Mesendoderm (in vitro differentiated cells): ENCODE data around the gene PLEKHB1.

Source experiments
- DNase-seq: peaks from one replicate; pipeline ENCODE4 v3.0.0; 2013
- H2AK5ac ChIP-seq: 2 replicates; pipeline ENCODE4 v1.6.1; 2013; ENCODE audit warnings: low read length, inconsistent platforms
- H2BK120ac ChIP-seq: 2 replicates; pipeline ENCODE4 v1.6.1; 2013; ENCODE audit warnings: low read depth, mild to moderate bottlenecking, low read length, moderate library complexity, mixed read lengths
- H2BK15ac ChIP-seq: replicated peaks from 2 replicates; pipeline ENCODE4 v1.6.1; 2013; ENCODE audit warnings: low read depth, mild to moderate bottlenecking, moderate library complexity
- H2BK5ac ChIP-seq: 2 replicates; pipeline ENCODE4 v1.6.1; 2013; ENCODE audit warnings: low read length, inconsistent platforms
- H3K18ac ChIP-seq: 2 replicates; pipeline ENCODE4 v1.6.1; 2013; ENCODE audit warnings: mild to moderate bottlenecking, low read length, mixed read lengths
- H3K23ac ChIP-seq: one replicate; pipeline ENCODE4 v1.6.1; 2013; ENCODE audit warnings: low read length
- H3K27ac ChIP-seq: 2 replicates; pipeline ENCODE4 v1.5.1; 2013; ENCODE audit warnings: low read depth, mild to moderate bottlenecking, inconsistent platforms, low read length, moderate library complexity
- H3K27me3 ChIP-seq: 2 replicates; pipeline ENCODE4 v1.6.1; 2013; ENCODE audit warnings: low read length, control low read depth, mild to moderate bottlenecking, inconsistent platforms; ENCODE audit not compliant: insufficient read depth, poor library complexity
- H3K36me3 ChIP-seq: 2 replicates; pipeline ENCODE4 v1.6.1; 2013; ENCODE audit warnings: low read length, inconsistent platforms; ENCODE audit not compliant: control insufficient read depth, insufficient read depth
- H3K4ac ChIP-seq: one replicate; pipeline ENCODE4 v1.6.1; 2013; ENCODE audit warnings: low read depth, mild to moderate bottlenecking, low read length, moderate library complexity
- H3K4me1 ChIP-seq: 2 replicates; pipeline ENCODE4 v1.6.1; 2013; ENCODE audit warnings: low read depth, low read length, inconsistent platforms; ENCODE audit not compliant: control insufficient read depth
- H3K4me2 ChIP-seq: 2 replicates; pipeline ENCODE4 v1.6.1; 2013; ENCODE audit warnings: low read length
- H3K4me3 ChIP-seq: 2 replicates; pipeline ENCODE4 v1.5.1; 2013; ENCODE audit warnings: mild to moderate bottlenecking, low read length
- H3K56ac ChIP-seq: one replicate; pipeline ENCODE4 v1.6.1; 2013; ENCODE audit warnings: low read length
- H3K79me1 ChIP-seq: 2 replicates; pipeline ENCODE4 v1.6.1; 2013; ENCODE audit warnings: low read length, inconsistent platforms
- H3K79me2 ChIP-seq: 2 replicates; pipeline ENCODE4 v1.6.1; 2013; ENCODE audit warnings: mild to moderate bottlenecking, low read length; ENCODE audit not compliant: control insufficient read depth, insufficient read depth
- H3K9ac ChIP-seq: 2 replicates; pipeline ENCODE4 v1.6.1; 2013; ENCODE audit warnings: low read length, inconsistent platforms
- H4K5ac ChIP-seq: one replicate; pipeline ENCODE4 v1.6.1; 2013; ENCODE audit warnings: low read length
- H4K8ac ChIP-seq: one replicate; pipeline ENCODE4 v1.6.1; 2013; ENCODE audit warnings: low read depth, mild to moderate bottlenecking, control low read depth, low read length, moderate library complexity
- WGBS: extraction: QIAGEN DNeasy Blood & Tissue Kit; methylation state at CpG from one replicate; pipeline ENCODE4 v1.1.7; 2013; ENCODE audit warnings: low lambda C conversion rate, missing lambda C conversion rate; ENCODE audit not compliant: insufficient coverage; ENCODE audit errors: extremely low coverage; 5-methylcytosine and 5-hydroxymethylcytosine counted together

The PLEKHB1 gene

GRCh38 chr11:73710964-73711363, 64.6 kb downstream of the PLEKHB1 start:
- Histone ChIP-seq H4K5ac (no peak overlapping the region), H3K27me3 (no peaks in the 10 kb centered on the region), H3K79me1 (no peaks in the 10 kb centered on the region), H3K36me3 (no peaks in the 10 kb centered on the region), H2BK5ac (no peak overlapping the region), H2BK15ac (no peak overlapping the region), H4K8ac (no peak overlapping the region), H3K23ac (no peak overlapping the region), H3K4me2 (no peak overlapping the region), H3K18ac (no peak overlapping the region), H2BK120ac (no peak overlapping the region), H3K27ac (no peak overlapping the region), H3K9ac (no peak overlapping the region), H2AK5ac (no peak overlapping the region), H3K4ac (no peak overlapping the region), H3K56ac (no peak overlapping the region), H3K79me2 (no peaks in the 10 kb centered on the region), H3K4me3 (no peak overlapping the region), H3K4me1 (no peaks in the 10 kb centered on the region)
- DNase-seq = no peak
- WGBS = no CpG with 5 or more reads among the region's 3 CpGs
